Hepatocyte (in vitro differentiated cells): ENCODE data around the gene MDC1. TPM values are rescaled to one million over a fixed set of nuclear protein-coding genes. Genes with fewer than 3 reads are reported as not detected.
A peak's percentile ranks its signal among the peaks of the same experiment; 100 is the strongest.
"Not testable (repeated sequence)": the region's sequence is repeated elsewhere in the genome, so short reads cannot be mapped to it uniquely, and the experiment has no call there.

Source experiments
- DNase-seq: peaks from one replicate; pipeline ENCODE4 v3.0.0-alpha.2; 2016; ENCODE audit warnings: low spot score
- H2AFZ ChIP-seq: fragments of 200-600 bp; sonication (generic); 2 replicates; pipeline ENCODE4 v1.6.0; 2016; ENCODE audit warnings: antibody characterized with exemption, mild to moderate bottlenecking
- H3K27ac ChIP-seq: fragments of 200-600 bp; sonication (generic); 2 replicates; pipeline ENCODE4 v1.5.1; 2016; ENCODE audit warnings: mild to moderate bottlenecking
- H3K27me3 ChIP-seq: fragments of 200-600 bp; sonication (generic); 2 replicates; pipeline ENCODE4 v1.6.1; 2016
- H3K36me3 ChIP-seq: fragments of 200-600 bp; sonication (generic); replicated peaks from 2 replicates; pipeline ENCODE4 v1.5.1; 2016; ENCODE audit warnings: low read depth; ENCODE audit not compliant: insufficient read depth
- H3K4me1 ChIP-seq: fragments of 200-600 bp; sonication (generic); 2 replicates; pipeline ENCODE4 v1.5.1; 2016; ENCODE audit warnings: mild to moderate bottlenecking, moderate library complexity; ENCODE audit not compliant: insufficient read depth
- H3K4me2 ChIP-seq: fragments of 200-600 bp; sonication (generic); 2 replicates; pipeline ENCODE4 v1.6.0; 2016
- H3K4me3 ChIP-seq: fragments of 200-600 bp; sonication (generic); 2 replicates; pipeline ENCODE4 v1.5.1; 2016; ENCODE audit warnings: mild to moderate bottlenecking
- H3K79me2 ChIP-seq: fragments of 200-600 bp; sonication (generic); 2 replicates; pipeline ENCODE4 v1.6.0; 2017; ENCODE audit warnings: mild to moderate bottlenecking
- H3K9me2 ChIP-seq: fragments of 200-600 bp; sonication (generic); replicated peaks from 2 replicates; pipeline ENCODE4 v1.6.0; 2017; ENCODE audit warnings: mild to moderate bottlenecking; ENCODE audit not compliant: insufficient read depth
- H3K9me3 ChIP-seq: fragments of 200-600 bp; sonication (generic); 2 replicates; pipeline ENCODE4 v1.5.1; 2016; ENCODE audit warnings: low read depth, mild to moderate bottlenecking
- H4K20me1 ChIP-seq: fragments of 200-600 bp; sonication (generic); 2 replicates; pipeline ENCODE4 v1.6.0; 2016; ENCODE audit warnings: mild to moderate bottlenecking; ENCODE audit not compliant: insufficient read depth, poor library complexity, severe bottlenecking
- CTCF ChIP-seq: fragments of 200-600 bp; sonication (generic); IDR thresholded peaks from 2 replicates; pipeline ENCODE4 v1.5.1; 2016; ENCODE audit warnings: antibody characterized with exemption, mild to moderate bottlenecking; ENCODE audit not compliant: poor library complexity
- EZH2phosphoT487 ChIP-seq: fragments of 200-600 bp; sonication (generic); IDR thresholded peaks from one replicate; pipeline ENCODE4 v1.6.1; 2018; ENCODE audit warnings: antibody characterized with exemption, mild to moderate bottlenecking, low read depth, moderate library complexity; ENCODE audit not compliant: unreplicated experiment, severe bottlenecking
- WGBS: methylation state at CpG from one replicate; pipeline ENCODE4 v1.1.6; 2016; ENCODE audit warnings: low lambda C conversion rate; ENCODE audit errors: missing lambda C conversion rate; 5-methylcytosine and 5-hydroxymethylcytosine counted together
- polyA plus RNA-seq: library from polyadenylated mRNA; unstranded; fragments of >200 nt; fragmentation: Nextera tagmentation; extraction: Ambion mirVana; gene quantifications from 2 replicates; pipeline ENCODE4 v1.2.1, GENCODE V29; 2016
- total RNA-seq: library from RNA; depleted of rRNA; stranded (reverse); fragments of >200 nt; gene quantifications from 2 replicates; pipeline ENCODE4 v1.2.3, GENCODE V29; 2014

Gene MDC1
- total and polyA plus RNA-seq, 2 experiments from 2014 or later: 8.7 to 9.9 TPM

GRCh38 chr6:30723843-30724741 is 7.0 kb upstream of the MDC1 start:
- not testable (repeated sequence) for H3K9me3 ChIP-seq, H3K9me2 ChIP-seq, H3K27me3 ChIP-seq, H3K4me1 ChIP-seq, DNase-seq, H2AFZ ChIP-seq, H3K4me3 ChIP-seq, H3K36me3 ChIP-seq
- H4K20me1 ChIP-seq: peaks cover 46% of the 10 kb centered on the region
- peak overlapping the region; percentile 10 for H3K27ac ChIP-seq
- peak overlapping the region; percentile 14 for H3K4me2 ChIP-seq
- WGBS: 84% methylated on average over 29 of the region's 29 CpGs
- H3K79me2 ChIP-seq: peaks cover 53% of the 10 kb centered on the region
- peak; percentile 11 for TF ChIP-seq CTCF

- peak overlapping the region; percentile 41 for H3K27ac ChIP-seq
- peaks cover 46% of the 10 kb centered on the region for H4K20me1 ChIP-seq
- WGBS: 74% methylated on average over 16 of the region's 16 CpGs
- DNase-seq, H3K9me2 ChIP-seq, H2AFZ ChIP-seq, H3K27me3 ChIP-seq, H3K4me3 ChIP-seq, H3K9me3 ChIP-seq, H3K36me3 ChIP-seq: not testable (repeated sequence)
- peaks cover 13% of the 10 kb centered on the region for H3K4me1 ChIP-seq
- H3K79me2 ChIP-seq: peaks cover 58% of the 10 kb centered on the region
- H3K4me2 ChIP-seq: peak overlapping the region; percentile 90
Observed at GRCh38 chr6:30723159-30723842, 6.2 kb upstream of the MDC1 start.

GRCh38 chr6:30722280-30723112 is 5.4 kb upstream of the MDC1 start:
- H3K4me1 ChIP-seq: peaks cover 13% of the 10 kb centered on the region
- 12% methylated on average over 27 of the region's 27 CpGs for WGBS
- no peaks in the 10 kb centered on the region for H3K9me3 ChIP-seq
- no peak overlapping the region for H2AFZ ChIP-seq
- peak overlapping the region; percentile 90 for H3K4me2 ChIP-seq
- TF ChIP-seq CTCF: peak; percentile 94
- no peak for TF ChIP-seq EZH2phosphoT487
- peak overlapping the region; percentile 72 for H3K4me3 ChIP-seq
- no peaks in the 10 kb centered on the region for H3K27me3 ChIP-seq
- peaks cover 46% of the 10 kb centered on the region for H4K20me1 ChIP-seq
- H3K27ac ChIP-seq: peak overlapping the region; percentile 92
- DNase-seq: peak; percentile 84
- H3K9me2 ChIP-seq: no peaks in the 10 kb centered on the region
- H3K79me2 ChIP-seq: peaks cover 63% of the 10 kb centered on the region
- H3K36me3 ChIP-seq: no peaks in the 10 kb centered on the region

GRCh38 chr6:30722025-30722279 is 4.9 kb upstream of the MDC1 start:
- 3% methylated on average over 10 of the region's 10 CpGs for WGBS
- peaks cover 63% of the 10 kb centered on the region for H3K79me2 ChIP-seq

More at GRCh38 chr6:30722025-30722279, 4.9 kb upstream of the MDC1 start:
- Histone ChIP-seq H3K4me1 (peaks cover 13% of the 10 kb centered on the region), H3K4me2 (peak overlapping the region; percentile 90), H4K20me1 (peaks cover 46% of the 10 kb centered on the region), H3K27ac (peak overlapping the region; percentile 92), H3K4me3 (peak overlapping the region; percentile 72)
- peak; percentile 46 for DNase-seq
- not testable (repeated sequence) for H3K9me2 ChIP-seq, H3K36me3 ChIP-seq, H3K9me3 ChIP-seq, H2AFZ ChIP-seq, H3K27me3 ChIP-seq
